ENCODE measurements around the gene COPS2.

DNA sequence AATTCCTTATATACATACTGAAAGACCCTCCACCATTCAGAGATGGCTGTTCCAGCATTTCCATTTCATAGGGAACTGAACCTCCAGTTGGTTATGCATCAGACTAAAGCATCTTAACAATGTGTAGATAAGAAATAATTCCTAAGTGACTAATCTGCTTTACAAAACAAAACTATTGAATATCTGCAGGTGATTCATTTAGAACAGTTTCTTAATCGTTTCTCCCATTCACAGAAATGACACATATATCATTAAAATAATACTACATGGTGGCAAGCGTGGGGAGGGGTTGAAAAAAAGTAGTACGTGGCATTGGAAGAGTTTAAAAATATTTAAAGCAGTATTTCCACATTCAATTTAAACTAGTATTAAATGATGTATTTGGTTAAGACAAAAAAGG lies 19.5 kb downstream of the COPS2 start:
- TF ChIP-seq, protein P1, sequence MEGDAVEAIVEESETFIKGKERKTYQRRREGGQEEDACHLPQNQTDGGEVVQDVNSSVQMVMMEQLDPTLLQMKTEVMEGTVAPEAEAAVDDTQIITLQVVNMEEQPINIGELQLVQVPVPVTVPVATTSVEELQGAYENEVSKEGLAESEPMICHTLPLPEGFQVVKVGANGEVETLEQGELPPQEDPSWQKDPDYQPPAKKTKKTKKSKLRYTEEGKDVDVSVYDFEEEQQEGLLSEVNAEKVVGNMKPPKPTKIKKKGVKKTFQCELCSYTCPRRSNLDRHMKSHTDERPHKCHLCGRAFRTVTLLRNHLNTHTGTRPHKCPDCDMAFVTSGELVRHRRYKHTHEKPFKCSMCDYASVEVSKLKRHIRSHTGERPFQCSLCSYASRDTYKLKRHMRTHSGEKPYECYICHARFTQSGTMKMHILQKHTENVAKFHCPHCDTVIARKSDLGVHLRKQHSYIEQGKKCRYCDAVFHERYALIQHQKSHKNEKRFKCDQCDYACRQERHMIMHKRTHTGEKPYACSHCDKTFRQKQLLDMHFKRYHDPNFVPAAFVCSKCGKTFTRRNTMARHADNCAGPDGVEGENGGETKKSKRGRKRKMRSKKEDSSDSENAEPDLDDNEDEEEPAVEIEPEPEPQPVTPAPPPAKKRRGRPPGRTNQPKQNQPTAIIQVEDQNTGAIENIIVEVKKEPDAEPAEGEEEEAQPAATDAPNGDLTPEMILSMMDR (IDR thresholded peaks at IDR 0.05) = no peak
- TF ChIP-seq POLR2A (IDR thresholded peaks at IDR 0.05) = no peak

All from right lobe of liver (tissue), 4 donors.